Measurements from ENCODE around the gene TNNI3. TPM values are rescaled to one million over a fixed set of nuclear protein-coding genes. Genes with fewer than 3 reads are reported as not detected.

The TNNI3 gene
- polyA plus RNA-seq, 1 donor from 2014 or later: not detected

DNA sequence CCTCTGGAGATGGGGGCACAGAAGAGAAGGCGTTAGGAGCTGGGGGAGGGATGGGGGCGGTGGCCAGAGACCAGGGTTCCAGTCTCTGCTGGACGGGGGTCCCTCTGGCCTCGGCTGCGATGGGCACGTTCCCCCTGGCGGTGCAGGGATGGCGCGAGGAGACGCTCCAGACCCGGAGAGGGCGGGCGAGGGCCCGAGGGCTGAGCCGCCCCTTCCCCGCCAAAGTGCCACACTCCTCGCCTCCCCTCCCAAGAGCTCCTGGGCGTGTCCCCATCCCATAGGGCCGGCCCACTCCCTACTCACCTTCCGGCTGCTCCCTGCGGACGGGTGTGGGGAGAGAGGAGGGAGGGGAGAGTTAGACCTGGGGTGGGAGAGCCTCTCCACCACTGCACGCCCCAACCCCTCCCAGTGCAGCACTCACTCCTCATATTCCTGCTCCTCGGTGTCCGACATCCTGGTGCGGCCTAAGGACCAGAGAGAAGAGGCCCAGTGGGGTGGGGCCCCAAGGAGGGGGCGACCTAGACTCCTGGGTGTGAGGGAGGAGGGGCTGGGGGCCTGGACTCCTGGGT, 10.7 kb downstream of the TNNI3 start:
- Mint-ChIP-seq H3K27me3 (peaks cover 34% of the 10 kb centered on the region), H3K9me3 (peaks cover 0 to 9% (median 0%) of the 10 kb centered on the region in 3 donors)

GRCh38 chr19:55146078-55146704, 11.3 kb downstream of the TNNI3 start:
- Mint-ChIP-seq H3K9me3 (peaks cover 0 to 3% (median 0%) of the 10 kb centered on the region in 3 donors), H3K4me1 (peaks cover 0 to 11% (median 2%) of the 10 kb centered on the region in 3 donors), H3K27ac (no peak overlapping the region), H3K4me3 (peak overlapping the region in 1 of 4 donors; percentile 27), H3K27me3 (peaks cover 38% of the 10 kb centered on the region), H3K36me3 (no peaks in the 10 kb centered on the region)

More for the DNA sequence above, 10.7 kb downstream of the TNNI3 start:
- Mint-ChIP-seq H3K36me3 (no peaks in the 10 kb centered on the region), H3K4me1 (peaks cover 0 to 10% (median 1%) of the 10 kb centered on the region in 3 donors), H3K4me3 (no peak overlapping the region), H3K27ac (no peak overlapping the region)

DNA sequence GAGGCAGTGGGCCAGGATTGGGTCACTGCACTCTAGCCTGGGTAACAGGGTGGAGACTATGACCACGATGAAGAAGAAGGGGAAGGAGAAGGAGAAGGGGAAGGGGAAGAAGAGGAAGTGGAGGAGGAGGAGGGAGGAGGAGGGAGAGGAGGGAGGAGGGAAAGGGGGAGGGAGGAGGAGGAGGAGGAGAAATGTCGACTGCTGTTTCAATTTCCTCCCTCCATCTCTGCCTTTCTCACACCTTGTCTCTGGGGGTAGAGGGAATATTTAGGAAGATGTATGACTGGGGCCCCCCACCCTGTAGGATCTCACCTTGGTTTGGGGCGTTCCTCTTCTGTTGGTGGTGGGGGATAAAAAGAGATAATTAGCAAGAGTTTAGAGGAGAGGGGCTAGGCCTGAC, 12.3 kb downstream of the TNNI3 start:
- no peak overlapping the region for H3K4me3 Mint-ChIP-seq
- H3K27ac Mint-ChIP-seq: no peak overlapping the region
- H3K36me3 Mint-ChIP-seq: no peaks in the 10 kb centered on the region
- H3K27me3 Mint-ChIP-seq: peaks cover 40% of the 10 kb centered on the region
- H3K4me1 Mint-ChIP-seq: peaks cover 0 to 12% (median 4%) of the 10 kb centered on the region in 3 donors
- peaks cover 0 to 3% (median 0%) of the 10 kb centered on the region in 3 donors for H3K9me3 Mint-ChIP-seq

- peaks cover 0 to 3% (median 0%) of the 10 kb centered on the region in 3 donors for H3K9me3 Mint-ChIP-seq
- H3K27me3 Mint-ChIP-seq: peaks cover 32% of the 10 kb centered on the region
- H3K4me3 Mint-ChIP-seq: no peak overlapping the region
- H3K27ac Mint-ChIP-seq: no peak overlapping the region
- peaks cover 0 to 12% (median 3%) of the 10 kb centered on the region in 3 donors for H3K4me1 Mint-ChIP-seq
- H3K36me3 Mint-ChIP-seq: no peaks in the 10 kb centered on the region
Observed at GRCh38 chr19:55141696-55142095, 15.8 kb downstream of the TNNI3 start.

- Mint-ChIP-seq H3K4me3 (no peak overlapping the region), H3K27me3 (peaks cover 25% of the 10 kb centered on the region), H3K4me1 (peaks cover 5 to 6% (median 5%) of the 10 kb centered on the region in 3 donors), H3K27ac (peak overlapping the region in 1 of 3 donors; percentile 31), H3K9me3 (no peaks in the 10 kb centered on the region), H3K36me3 (no peaks in the 10 kb centered on the region)
Observed at GRCh38 chr19:55137915-55138314, 19.6 kb downstream of the TNNI3 start.

DNA sequence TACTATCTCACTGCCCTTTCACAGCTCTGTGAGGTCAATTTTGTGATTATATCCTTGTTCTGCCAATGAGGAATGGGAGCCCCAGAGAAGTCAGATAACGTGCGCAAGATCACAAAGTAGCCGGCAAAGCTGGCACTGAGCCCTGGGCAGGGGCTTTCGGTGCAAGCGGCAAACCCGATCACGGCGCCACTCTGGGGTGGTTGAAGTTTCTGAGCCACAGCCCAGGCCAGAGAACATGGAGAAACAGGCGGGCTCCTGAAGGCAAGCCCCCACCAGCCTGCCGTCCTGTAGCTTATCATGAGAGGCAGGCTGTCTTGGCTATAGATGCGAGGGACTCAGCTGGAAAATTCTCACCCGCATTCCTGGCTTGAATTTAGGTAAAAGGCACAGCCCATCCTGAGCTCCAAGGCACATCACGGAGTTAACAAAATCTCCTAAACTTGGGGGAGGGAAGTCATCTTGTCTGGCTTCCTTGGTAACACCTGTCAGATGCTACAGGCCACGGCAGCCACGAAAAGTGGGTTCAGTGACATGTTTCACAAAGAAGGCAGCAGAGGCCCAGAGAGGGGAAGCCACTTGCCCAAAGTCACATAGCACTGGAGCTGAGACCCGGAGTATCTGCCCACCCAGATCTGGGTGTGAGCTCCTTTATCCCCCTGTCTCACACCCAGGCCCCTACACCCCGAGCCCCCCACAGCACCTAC, 21.0 kb downstream of the TNNI3 start:
- no peaks in the 10 kb centered on the region for H3K36me3 Mint-ChIP-seq
- H3K27me3 Mint-ChIP-seq: peaks cover 25% of the 10 kb centered on the region
- H3K4me3 Mint-ChIP-seq: no peak overlapping the region
- H3K27ac Mint-ChIP-seq: no peak overlapping the region
- no peaks in the 10 kb centered on the region for H3K9me3 Mint-ChIP-seq
- peaks cover 5 to 9% (median 6%) of the 10 kb centered on the region in 3 donors for H3K4me1 Mint-ChIP-seq

GRCh38 chr19:55134736-55135135, 22.8 kb downstream of the TNNI3 start:
- peaks cover 27% of the 10 kb centered on the region for H3K27me3 Mint-ChIP-seq
- no peak overlapping the region for H3K27ac Mint-ChIP-seq

GRCh38 chr19:55133639-55134444, 23.7 kb downstream of the TNNI3 start:
- peaks cover 2 to 9% (median 3%) of the 10 kb centered on the region in 3 donors for H3K4me1 Mint-ChIP-seq
- no peaks in the 10 kb centered on the region for H3K36me3 Mint-ChIP-seq
- H3K27me3 Mint-ChIP-seq: peaks cover 36% of the 10 kb centered on the region
- H3K4me3 Mint-ChIP-seq: peak overlapping the region in 1 of 4 donors; percentile 83
- H3K27ac Mint-ChIP-seq: no peak overlapping the region
- no peaks in the 10 kb centered on the region for H3K9me3 Mint-ChIP-seq

More at GRCh38 chr19:55134736-55135135, 22.8 kb downstream of the TNNI3 start:
- Mint-ChIP-seq H3K4me3 (no peak overlapping the region), H3K9me3 (no peaks in the 10 kb centered on the region), H3K4me1 (peaks cover 2 to 9% (median 3%) of the 10 kb centered on the region in 3 donors), H3K36me3 (no peaks in the 10 kb centered on the region)

GRCh38 chr19:55132453-55133129, 24.9 kb downstream of the TNNI3 start:
- H3K27me3 Mint-ChIP-seq: peaks cover 33% of the 10 kb centered on the region
- peak overlapping the region in 1 of 4 donors; percentile 37 for H3K4me3 Mint-ChIP-seq
- no peaks in the 10 kb centered on the region for H3K9me3 Mint-ChIP-seq
- no peak overlapping the region for H3K27ac Mint-ChIP-seq
- no peaks in the 10 kb centered on the region for H3K36me3 Mint-ChIP-seq
- H3K4me1 Mint-ChIP-seq: peaks cover 2 to 9% (median 4%) of the 10 kb centered on the region in 3 donors

DNA sequence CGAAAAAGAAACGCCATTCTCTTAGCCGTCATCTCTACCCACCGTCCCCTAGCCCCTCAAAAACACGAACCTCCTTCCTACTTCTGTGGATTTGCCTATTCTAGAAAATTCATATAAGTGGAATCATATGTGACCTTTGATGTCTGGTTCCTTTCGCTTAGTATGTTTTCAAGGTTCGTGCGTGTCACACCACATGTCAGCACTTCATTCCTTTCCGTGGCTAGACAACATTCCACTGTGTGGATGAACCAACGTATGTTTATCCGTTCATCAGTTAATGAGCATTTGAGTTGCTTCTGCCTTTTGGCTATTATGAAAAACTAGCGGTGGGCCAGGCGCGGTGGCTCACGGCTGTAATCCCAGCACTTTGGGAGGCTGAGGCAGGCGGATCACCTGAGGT, 26.1 kb downstream of the TNNI3 start:
- Mint-ChIP-seq H3K27ac (no peak overlapping the region), H3K4me1 (peaks cover 2 to 9% (median 4%) of the 10 kb centered on the region in 3 donors), H3K9me3 (no peaks in the 10 kb centered on the region), H3K4me3 (no peak overlapping the region), H3K36me3 (no peaks in the 10 kb centered on the region), H3K27me3 (peaks cover 31% of the 10 kb centered on the region)

DNA sequence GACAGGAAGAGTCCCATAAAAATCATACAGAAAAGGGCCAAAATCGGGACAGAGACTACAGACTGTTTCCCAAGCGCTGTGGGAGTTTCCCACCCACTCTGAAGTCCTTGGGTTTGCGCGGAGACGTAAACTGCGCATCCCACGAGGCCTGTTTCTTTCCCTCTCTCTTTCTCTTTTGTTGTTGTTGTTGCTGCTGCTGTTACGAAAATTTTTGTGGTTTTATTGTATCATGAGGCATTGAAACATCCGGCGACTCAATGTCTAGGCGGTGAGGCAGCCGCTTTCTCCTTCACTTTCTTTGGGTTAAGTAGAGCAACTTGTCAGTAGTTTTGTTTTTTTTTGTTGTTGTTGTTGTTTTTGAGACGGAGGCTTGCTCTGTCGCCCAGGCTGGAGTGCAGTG, 38.5 kb downstream of the TNNI3 start:
- Mint-ChIP-seq H3K36me3 (no peaks in the 10 kb centered on the region), H3K27me3 (peaks cover 3% of the 10 kb centered on the region), H3K4me3 (peak overlapping the region; percentile 0 to 99 (median 65)), H3K27ac (no peak overlapping the region), H3K9me3 (peaks cover 0 to 2% (median 0%) of the 10 kb centered on the region in 3 donors), H3K4me1 (peaks cover 21 to 34% (median 32%) of the 10 kb centered on the region in 3 donors)

DNA sequence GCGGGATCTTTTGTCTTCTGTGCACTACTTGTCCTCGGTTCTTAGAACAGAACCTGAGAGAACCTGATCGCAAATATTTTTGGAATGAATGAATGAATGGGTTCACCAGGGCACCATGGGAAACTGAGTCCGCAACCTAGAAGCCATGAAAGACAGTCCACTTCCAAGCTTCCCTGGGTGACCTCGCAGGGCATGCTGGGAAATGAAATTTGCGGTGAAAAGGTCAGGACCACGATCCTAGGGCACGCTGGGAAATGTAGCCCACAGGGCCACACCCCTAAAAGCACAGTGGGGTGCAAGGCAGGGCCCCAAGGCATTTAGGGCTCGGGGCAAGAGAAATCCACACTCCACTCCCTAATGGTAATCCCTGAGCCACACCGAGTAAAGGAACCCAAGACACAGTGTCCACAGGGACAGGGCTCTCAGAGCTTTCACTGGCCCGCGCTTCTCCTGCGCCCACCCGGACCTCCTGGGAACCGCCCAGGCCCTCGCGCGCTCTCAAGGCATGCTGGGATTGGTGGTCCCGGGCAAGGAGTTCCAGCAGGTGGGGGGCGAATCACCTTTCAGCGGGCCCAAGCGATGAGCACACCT, 39.0 kb downstream of the TNNI3 start:
- Mint-ChIP-seq H3K9me3 (peaks cover 0 to 2% (median 0%) of the 10 kb centered on the region in 3 donors), H3K36me3 (no peaks in the 10 kb centered on the region), H3K4me1 (peaks cover 25 to 34% (median 32%) of the 10 kb centered on the region in 3 donors), H3K4me3 (peak overlapping the region; percentile 96 to 99 (median 98)), H3K27ac (peak overlapping the region in 2 of 3 donors; percentile 19 to 80), H3K27me3 (no peaks in the 10 kb centered on the region)

- peak overlapping the region; percentile 19 to 96 (median 80) for H3K27ac Mint-ChIP-seq
- H3K36me3 Mint-ChIP-seq: no peaks in the 10 kb centered on the region
- peaks cover 28 to 34% (median 32%) of the 10 kb centered on the region in 3 donors for H3K4me1 Mint-ChIP-seq
Observed at GRCh38 chr19:55117663-55118391, 39.7 kb downstream of the TNNI3 start.

More at GRCh38 chr19:55117663-55118391, 39.7 kb downstream of the TNNI3 start:
- peaks cover 0 to 2% (median 0%) of the 10 kb centered on the region in 3 donors for H3K9me3 Mint-ChIP-seq
- H3K27me3 Mint-ChIP-seq: no peaks in the 10 kb centered on the region
- H3K4me3 Mint-ChIP-seq: peak overlapping the region; percentile 96 to 99 (median 98)

Data from IgD-negative memory B cell (primary cell).